Trophoblast cell (in vitro differentiated cells and primary cell): ENCODE results near the gene RNF181.
"Not testable (repeated sequence)": the region's sequence is repeated elsewhere in the genome, so short reads cannot be mapped to it uniquely, and the experiment has no call there.

Experiments
- DNase-seq, 2 donors: peaks; one replicate each; pipeline ENCODE4 v3.0.0-alpha.2; 2016
- H2AFZ ChIP-seq: 2 replicates; pipeline ENCODE4 v1.6.1; 2013; ENCODE audit warnings: low read length, moderate library complexity, mild to moderate bottlenecking; ENCODE audit not compliant: insufficient read depth, poor library complexity
- H2AK5ac ChIP-seq: 2 replicates; pipeline ENCODE4 v1.6.1; 2013; ENCODE audit warnings: mild to moderate bottlenecking, low read length
- H2BK120ac ChIP-seq: 2 replicates; pipeline ENCODE4 v1.6.1; 2013; ENCODE audit warnings: low read length, mild to moderate bottlenecking, moderate library complexity; ENCODE audit not compliant: insufficient read depth, poor library complexity
- H2BK12ac ChIP-seq: 2 replicates; pipeline ENCODE4 v1.6.1; 2013; ENCODE audit warnings: mild to moderate bottlenecking, low read length, moderate library complexity
- H2BK5ac ChIP-seq: 2 replicates; pipeline ENCODE4 v1.6.1; 2013; ENCODE audit warnings: low read length, low read depth, moderate library complexity, mild to moderate bottlenecking; ENCODE audit not compliant: poor library complexity
- H3K14ac ChIP-seq: 2 replicates; pipeline ENCODE4 v1.6.1; 2013; ENCODE audit warnings: mild to moderate bottlenecking, low read length
- H3K18ac ChIP-seq: 2 replicates; pipeline ENCODE4 v1.6.1; 2013; ENCODE audit warnings: mild to moderate bottlenecking, low read length
- H3K23ac ChIP-seq: 2 replicates; pipeline ENCODE4 v1.6.1; 2013; ENCODE audit warnings: low read length
- H3K27ac ChIP-seq: 2 replicates; pipeline ENCODE4 v1.5.1; 2013; ENCODE audit warnings: low read depth, mild to moderate bottlenecking, inconsistent platforms, low read length, moderate library complexity
- H3K27me3 ChIP-seq: 2 replicates; pipeline ENCODE4 v1.6.1; 2013; ENCODE audit warnings: inconsistent platforms, mild to moderate bottlenecking, low read length, moderate library complexity; ENCODE audit not compliant: insufficient read depth
- H3K36me3 ChIP-seq, 2 experiments: 1 replicate in 1 of 2; 2 replicates in 1 of 2; pipeline ENCODE4 v1.6.1; 2013; ENCODE audit warnings: low read length in 2 of 2, mild to moderate bottlenecking in 2 of 2, moderate library complexity in 1 of 2; ENCODE audit not compliant: insufficient read depth in 2 of 2, control insufficient read depth in 1 of 2
- H3K4ac ChIP-seq: 2 replicates; pipeline ENCODE4 v1.6.1; 2013; ENCODE audit warnings: low read depth, mild to moderate bottlenecking, low read length, moderate library complexity
- H3K4me1 ChIP-seq, 2 experiments: 1 replicate in 1 of 2; 2 replicates in 1 of 2; pipeline ENCODE4 v1.6.1; 2013; ENCODE audit warnings: low read length in 2 of 2, mild to moderate bottlenecking in 2 of 2, moderate library complexity in 1 of 2; ENCODE audit not compliant: insufficient read depth in 2 of 2, control insufficient read depth in 1 of 2
- H3K4me2 ChIP-seq: 2 replicates; pipeline ENCODE4 v1.6.1; 2013; ENCODE audit warnings: inconsistent platforms, mild to moderate bottlenecking, low read length, moderate library complexity
- H3K4me3 ChIP-seq: 2 replicates; pipeline ENCODE4 v1.5.1; 2013; ENCODE audit warnings: mild to moderate bottlenecking, low read depth, low read length, inconsistent platforms
- H3K79me1 ChIP-seq: one replicate; pipeline ENCODE4 v1.6.1; 2013; ENCODE audit warnings: low read length
- H3K79me2 ChIP-seq: 2 replicates; pipeline ENCODE4 v1.6.1; 2013; ENCODE audit warnings: low read length, mild to moderate bottlenecking; ENCODE audit not compliant: control insufficient read depth, insufficient read depth, poor library complexity
- H3K9ac ChIP-seq: 2 replicates; pipeline ENCODE4 v1.6.1; 2013; ENCODE audit warnings: mild to moderate bottlenecking, low read length
- H3K9me3 ChIP-seq: 2 replicates; pipeline ENCODE4 v1.6.1; 2013; ENCODE audit warnings: low read depth, mild to moderate bottlenecking, control low read depth, inconsistent platforms, low read length; ENCODE audit not compliant: insufficient read depth
- H4K12ac ChIP-seq: 2 replicates; pipeline ENCODE4 v1.6.1; 2013; ENCODE audit warnings: low read depth, mild to moderate bottlenecking, low read length, moderate library complexity
- H4K8ac ChIP-seq: 2 replicates; pipeline ENCODE4 v1.6.1; 2013; ENCODE audit warnings: low read depth, mild to moderate bottlenecking, low read length, moderate library complexity
- H4K91ac ChIP-seq: one replicate; pipeline ENCODE4 v1.6.1; 2013; ENCODE audit warnings: low read depth, mild to moderate bottlenecking, low read length, moderate library complexity
- WGBS: extraction: QIAGEN DNeasy Blood & Tissue Kit; methylation state at CpG from one replicate; pipeline ENCODE4 v1.1.7; 2013; ENCODE audit warnings: missing lambda C conversion rate; ENCODE audit not compliant: insufficient read length, insufficient coverage; ENCODE audit errors: extremely low coverage; 5-methylcytosine and 5-hydroxymethylcytosine counted together

The RNF181 gene

GRCh38 chr2:85558160-85558559 is 37.4 kb upstream of the RNF181 start:
- Histone ChIP-seq H2BK12ac (no peak overlapping the region), H3K27me3 (no peaks in the 10 kb centered on the region), H3K27ac (no peak overlapping the region), H3K14ac (no peak overlapping the region), H4K91ac (no peak overlapping the region), H3K4me2 (no peak overlapping the region), H3K36me3 (peaks cover 19 to 33% of the 10 kb centered on the region in 2 experiments), H3K4me1 (no peaks in the 10 kb centered on the region), H3K18ac (no peak overlapping the region), H2BK120ac (no peak overlapping the region), H4K8ac (no peak overlapping the region), H3K79me2 (peaks cover 6% of the 10 kb centered on the region), H3K4me3 (no peak overlapping the region), H3K79me1 (peaks cover 5% of the 10 kb centered on the region), H4K12ac (no peak overlapping the region), H2AFZ (no peak overlapping the region), H3K9ac (no peak overlapping the region), H3K23ac (no peak overlapping the region), H2AK5ac (no peak overlapping the region), H2BK5ac (no peak overlapping the region), H3K4ac (no peak overlapping the region), H3K9me3 (no peaks in the 10 kb centered on the region)
- peak in 1 of 2 donors; percentile 52 for DNase-seq
- no CpG with 5 or more reads among the region's 1 CpG for WGBS

GRCh38 chr2:85560403-85560726 is 35.2 kb upstream of the RNF181 start:
- H3K27me3 ChIP-seq, H3K9me3 ChIP-seq, H3K18ac ChIP-seq, DNase-seq, H4K12ac ChIP-seq, H3K79me1 ChIP-seq, H3K23ac ChIP-seq, H3K79me2 ChIP-seq, H3K27ac ChIP-seq, H2BK12ac ChIP-seq, H4K91ac ChIP-seq, H4K8ac ChIP-seq, H3K4me3 ChIP-seq, H2BK5ac ChIP-seq, H2BK120ac ChIP-seq, H3K4me1 ChIP-seq, H2AK5ac ChIP-seq, H3K9ac ChIP-seq, H3K14ac ChIP-seq, H2AFZ ChIP-seq: not testable (repeated sequence)
- Histone ChIP-seq H3K36me3 (peaks cover 7 to 13% of the 10 kb centered on the region in 2 experiments), H3K4me2 (peak overlapping the region; percentile 97), H3K4ac (peak overlapping the region; percentile 38)
- WGBS: no CpG with 5 or more reads among the region's 12 CpGs

GRCh38 chr2:85560812-85561279 is 34.7 kb upstream of the RNF181 start:
- Histone ChIP-seq H3K79me1 (peaks cover 5% of the 10 kb centered on the region), H4K91ac (peak overlapping the region; percentile 29), H3K9ac (peak overlapping the region; percentile 90), H3K4ac (peak overlapping the region; percentile 38), H3K9me3 (no peaks in the 10 kb centered on the region), H3K23ac (no peak overlapping the region), H3K27me3 (no peaks in the 10 kb centered on the region), H2BK12ac (no peak overlapping the region), H3K79me2 (peaks cover 6% of the 10 kb centered on the region), H2AK5ac (peak overlapping the region; percentile 13), H4K8ac (peak overlapping the region; percentile 6), H2AFZ (peak overlapping the region; percentile 33), H2BK120ac (peak overlapping the region; percentile 68), H2BK5ac (no peak overlapping the region), H3K4me2 (peak overlapping the region; percentile 97), H3K36me3 (peaks cover 7 to 13% of the 10 kb centered on the region in 2 experiments), H3K27ac (no peak overlapping the region), H3K18ac (peak overlapping the region; percentile 2), H3K4me3 (peak overlapping the region; percentile 87), H4K12ac (peak overlapping the region; percentile 5), H3K4me1 (no peaks in the 10 kb centered on the region), H3K14ac (no peak overlapping the region)
- no peak for DNase-seq
- no CpG with 5 or more reads among the region's 14 CpGs for WGBS

- peak within 1 kb of the TSS; percentile 68 for H2AFZ ChIP-seq
- peak within 1 kb of the TSS; percentile 50 for H3K18ac ChIP-seq
- peak within 1 kb of the TSS; percentile 95 for H3K9ac ChIP-seq
- peak; percentile 96 to 98 for DNase-seq
- H2AK5ac ChIP-seq: peak within 1 kb of the TSS; percentile 13
- peaks cover 5 to 10% of the 10 kb centered on the region in 2 experiments for H3K36me3 ChIP-seq
- H2BK120ac ChIP-seq: peak within 1 kb of the TSS; percentile 68
- peaks cover 6% of the 10 kb centered on the region for H3K79me2 ChIP-seq
- H2BK12ac ChIP-seq: no peak within 1 kb of the TSS
- no CpG with 5 or more reads among the region's 64 CpGs for WGBS
- H3K9me3 ChIP-seq: no peaks in the 10 kb centered on the region
- peak within 1 kb of the TSS; percentile 71 for H4K91ac ChIP-seq
- peaks cover 5% of the 10 kb centered on the region for H3K79me1 ChIP-seq
- peak within 1 kb of the TSS; percentile 80 for H4K12ac ChIP-seq
- peak within 1 kb of the TSS; percentile 97 for H3K4me2 ChIP-seq
- H3K4ac ChIP-seq: peak within 1 kb of the TSS; percentile 38
- peak within 1 kb of the TSS; percentile 50 for H2BK5ac ChIP-seq
- peak within 1 kb of the TSS; percentile 37 for H3K27ac ChIP-seq
- H4K8ac ChIP-seq: peak within 1 kb of the TSS; percentile 95
- no peaks in the 10 kb centered on the region for H3K4me1 ChIP-seq
- peak within 1 kb of the TSS; percentile 89 for H3K4me3 ChIP-seq
- H3K23ac ChIP-seq: no peak within 1 kb of the TSS
- no peaks in the 10 kb centered on the region for H3K27me3 ChIP-seq
- peak within 1 kb of the TSS; percentile 59 for H3K14ac ChIP-seq
Measured at GRCh38 chr2:85561280-85562212, 34.0 kb upstream of the RNF181 start, which contains the start of gene GGCX. TSS of gene GGCX (minus strand) at chr2:85561493. CDS start at chr2:85561428, 65 bp downstream.
